NCI-H2107 treated with DMSO at 0.1 percent for 48 hours (cell line): ENCODE measurements around the gene TRRAP.
A peak's percentile ranks its signal among the peaks of the same experiment; 100 is the strongest.

ENCODE experiments used
- DNase-seq: peaks from one replicate; lab custom pipeline; 2025; ENCODE audit not compliant: unreplicated experiment; lab: John Stamatoyannopoulos, UW

The TRRAP gene

DNA sequence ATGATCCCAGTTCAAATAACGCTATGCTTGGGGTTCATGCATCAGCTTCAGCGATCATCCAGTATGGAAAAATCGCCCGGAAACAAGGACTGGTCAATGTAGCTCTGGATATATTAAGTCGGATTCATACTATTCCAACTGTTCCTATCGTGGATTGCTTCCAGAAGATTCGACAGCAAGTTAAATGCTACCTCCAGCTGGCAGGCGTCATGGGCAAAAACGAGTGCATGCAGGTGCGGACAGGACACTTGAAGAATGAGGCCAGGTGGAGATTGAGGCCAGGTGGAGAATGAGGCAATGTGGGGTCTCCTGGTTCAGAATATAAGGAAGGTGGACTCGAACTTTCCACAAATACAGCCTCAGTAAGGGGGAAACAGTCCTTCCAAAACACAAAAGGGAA is 105.8 kb downstream of the TRRAP start:
- no peak for DNase-seq

DNA sequence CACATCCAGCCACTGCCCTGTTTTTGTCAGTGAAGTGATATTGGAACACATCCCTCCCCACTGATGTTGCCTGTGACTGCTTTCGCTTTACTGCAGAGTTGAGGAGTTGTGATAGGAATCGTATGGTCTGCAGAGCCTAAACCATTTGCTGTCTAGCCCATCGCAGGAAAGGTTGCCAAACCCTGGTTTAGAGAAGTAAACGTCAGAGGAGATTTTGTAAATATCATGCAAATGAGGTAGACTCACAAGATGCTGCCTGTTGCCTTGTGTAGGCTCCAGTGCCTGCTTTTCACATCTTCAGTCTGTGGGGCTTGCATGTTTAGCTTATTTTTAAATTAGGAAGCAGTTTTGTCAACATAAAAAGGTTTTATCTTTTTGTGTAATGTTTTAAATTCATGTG is 107.1 kb downstream of the TRRAP start:
- DNase-seq: no peak

DNA sequence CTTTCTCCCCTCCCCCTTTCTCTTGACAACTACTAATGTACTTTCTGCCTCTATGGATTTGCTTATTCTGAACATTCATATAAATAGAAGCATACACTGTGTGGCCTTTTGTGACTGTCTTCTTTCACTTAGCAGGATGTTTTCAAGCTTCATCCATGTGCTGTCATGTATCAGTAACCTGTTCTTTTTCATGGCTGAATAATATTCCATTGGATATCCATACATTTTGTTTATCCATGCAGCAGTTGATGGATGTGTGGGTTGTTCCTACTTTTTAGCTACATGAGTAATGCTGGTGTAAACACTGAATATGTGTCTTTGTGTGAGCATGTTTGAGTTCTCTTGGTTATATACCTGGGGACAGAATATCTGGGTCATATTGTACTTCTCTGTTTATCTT is 107.6 kb downstream of the TRRAP start:
- no peak for DNase-seq

DNA sequence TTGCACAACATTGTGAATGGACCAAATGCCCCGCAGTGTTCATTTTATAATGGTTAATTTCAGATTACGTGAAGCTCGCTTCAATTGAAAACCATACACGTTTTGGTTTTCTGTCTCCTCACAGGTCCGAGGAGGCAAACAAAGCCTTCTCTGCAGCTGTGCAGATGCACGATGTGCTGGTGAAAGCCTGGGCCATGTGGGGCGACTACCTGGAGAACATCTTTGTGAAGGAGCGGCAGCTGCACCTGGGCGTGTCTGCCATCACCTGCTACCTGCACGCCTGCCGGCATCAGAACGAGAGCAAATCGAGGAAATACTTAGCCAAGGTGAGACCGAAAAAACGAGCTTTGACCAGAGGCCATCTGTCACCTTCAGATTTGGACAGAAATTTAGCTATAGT is 110.3 kb downstream of the TRRAP start:
- no peak for DNase-seq

DNA sequence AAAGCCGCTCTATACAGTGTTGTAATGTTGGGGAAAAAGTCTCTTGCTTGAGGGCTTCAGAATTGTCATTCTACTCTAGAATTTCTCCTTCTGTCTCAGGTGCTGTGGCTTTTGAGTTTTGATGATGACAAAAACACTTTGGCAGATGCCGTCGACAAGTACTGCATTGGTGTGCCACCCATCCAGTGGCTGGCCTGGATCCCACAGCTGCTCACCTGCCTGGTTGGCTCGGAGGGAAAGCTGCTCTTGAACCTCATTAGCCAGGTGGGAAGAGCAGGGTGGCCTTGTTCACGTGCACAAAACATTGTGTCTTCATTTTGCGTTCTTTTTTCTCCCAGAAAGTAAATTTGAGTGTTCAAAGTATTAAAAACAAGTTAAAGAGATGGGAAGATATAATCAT is 112.0 kb downstream of the TRRAP start:
- peak; percentile 71 for DNase-seq

DNA sequence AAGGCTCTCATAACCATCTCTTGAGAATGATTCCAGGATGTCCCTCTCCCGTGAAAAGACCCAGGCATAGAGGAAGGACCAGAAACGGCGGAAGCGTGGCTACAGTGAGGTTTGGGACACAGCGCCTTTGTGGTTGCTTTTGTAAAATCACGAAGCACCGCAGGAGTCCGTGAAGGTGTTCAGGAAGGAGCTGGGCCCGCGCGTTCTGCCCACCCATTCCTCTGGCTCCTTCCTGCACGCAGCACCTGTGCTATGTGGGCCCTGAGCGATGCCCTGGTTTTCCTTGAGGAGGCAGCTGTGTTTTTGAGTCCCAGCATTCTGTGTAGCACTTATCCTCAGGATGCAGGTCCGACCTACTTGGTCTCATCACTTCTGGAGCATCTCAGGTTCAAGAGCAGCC is 112.8 kb downstream of the TRRAP start:
- DNase-seq: no peak

DNA sequence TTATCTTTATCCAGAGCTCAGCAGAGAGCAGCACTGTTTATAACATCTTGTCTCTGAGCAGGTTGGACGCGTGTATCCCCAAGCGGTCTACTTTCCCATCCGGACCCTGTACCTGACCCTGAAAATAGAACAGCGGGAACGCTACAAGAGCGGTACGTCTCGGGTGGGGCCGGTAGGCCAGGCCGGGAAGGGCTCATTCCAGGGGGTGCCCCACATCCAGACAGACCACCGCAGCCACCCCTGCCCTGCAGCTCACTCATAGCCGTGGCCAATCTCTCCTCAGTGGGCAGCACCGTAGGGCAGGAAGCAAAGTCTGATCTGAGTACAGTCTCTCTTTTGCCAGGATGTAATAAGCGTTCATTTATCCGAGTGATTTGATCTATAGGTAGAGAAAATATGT is 113.7 kb downstream of the TRRAP start:
- no peak for DNase-seq

DNA sequence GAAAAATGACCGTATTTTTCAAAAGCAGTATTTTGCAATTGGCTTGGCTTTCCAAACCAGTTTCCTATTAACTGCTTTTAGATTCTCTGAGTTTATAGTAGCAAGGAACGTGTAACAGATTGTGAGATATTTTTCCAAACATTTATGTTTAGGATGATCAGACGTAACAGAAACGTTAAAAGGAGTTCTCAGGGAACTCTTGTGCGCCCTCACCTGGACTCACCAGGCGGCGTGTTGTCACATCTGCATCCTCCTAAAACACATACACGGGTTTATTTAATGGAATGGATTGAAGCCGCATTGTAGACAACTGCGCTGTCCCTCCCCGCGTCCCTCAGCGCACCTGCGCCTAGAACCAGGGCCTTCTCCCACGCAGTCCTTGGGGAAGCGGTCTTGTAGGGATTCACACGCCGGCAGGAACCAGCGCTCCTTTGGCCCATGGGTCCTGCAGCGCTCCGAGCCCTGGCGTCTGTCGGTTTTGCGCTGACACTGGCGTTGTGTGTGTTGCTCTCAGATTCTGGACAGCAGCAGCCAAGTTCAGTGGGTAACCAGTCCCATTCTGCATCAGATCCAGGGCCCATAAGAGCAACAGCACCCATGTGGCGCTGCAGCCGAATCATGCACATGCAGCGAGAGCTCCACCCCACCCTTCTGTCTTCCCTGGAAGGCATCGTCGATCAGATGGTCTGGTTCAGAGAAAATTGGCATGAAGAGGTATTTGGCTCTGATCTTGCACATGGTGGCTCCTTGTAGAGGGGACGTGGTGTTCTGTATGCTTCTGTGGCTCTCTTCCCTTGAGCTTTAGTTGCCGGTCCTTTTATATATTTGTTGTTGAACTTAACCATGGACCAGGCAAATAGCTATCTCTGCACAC is 114.9 kb downstream of the TRRAP start:
- no peak for DNase-seq

DNA sequence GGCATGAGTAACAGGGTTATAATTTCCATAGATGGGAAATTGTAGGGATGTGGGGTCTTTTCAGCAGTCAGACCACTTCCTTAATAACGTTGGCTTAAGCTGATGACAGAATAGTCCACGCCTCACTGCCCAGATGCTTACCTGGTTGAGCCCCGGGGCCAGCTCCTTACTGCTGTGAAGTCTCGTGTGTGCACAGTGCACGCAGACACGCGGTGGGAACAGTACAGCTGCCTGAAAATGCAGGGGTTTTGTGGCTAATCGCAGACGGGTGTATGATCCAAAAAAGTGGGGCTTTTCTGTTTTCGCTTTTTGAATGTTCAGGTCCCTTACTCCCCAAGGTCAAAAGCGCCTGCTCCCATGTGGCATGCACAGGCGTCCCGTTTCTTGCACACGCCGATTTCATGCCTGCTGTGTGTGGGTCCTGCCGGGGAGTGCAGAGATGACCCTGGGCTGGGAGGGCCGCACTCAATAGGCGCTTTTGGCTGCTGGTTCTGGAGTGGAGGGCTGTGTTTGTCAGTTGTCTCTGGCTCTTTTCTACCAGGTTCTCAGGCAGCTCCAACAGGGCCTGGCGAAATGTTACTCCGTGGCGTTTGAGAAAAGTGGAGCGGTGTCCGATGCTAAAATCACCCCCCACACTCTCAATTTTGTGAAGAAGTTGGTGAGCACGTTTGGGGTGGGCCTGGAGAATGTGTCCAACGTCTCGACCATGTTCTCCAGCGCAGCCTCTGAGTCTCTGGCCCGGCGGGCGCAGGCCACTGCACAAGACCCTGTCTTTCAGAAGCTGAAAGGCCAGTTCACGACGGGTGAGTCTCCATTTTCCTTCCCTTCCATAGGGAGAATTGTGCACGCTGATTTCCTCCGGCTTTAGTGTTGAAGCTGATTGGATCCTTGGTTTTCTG is 116.0 kb downstream of the TRRAP start:
- no peak for DNase-seq

DNA sequence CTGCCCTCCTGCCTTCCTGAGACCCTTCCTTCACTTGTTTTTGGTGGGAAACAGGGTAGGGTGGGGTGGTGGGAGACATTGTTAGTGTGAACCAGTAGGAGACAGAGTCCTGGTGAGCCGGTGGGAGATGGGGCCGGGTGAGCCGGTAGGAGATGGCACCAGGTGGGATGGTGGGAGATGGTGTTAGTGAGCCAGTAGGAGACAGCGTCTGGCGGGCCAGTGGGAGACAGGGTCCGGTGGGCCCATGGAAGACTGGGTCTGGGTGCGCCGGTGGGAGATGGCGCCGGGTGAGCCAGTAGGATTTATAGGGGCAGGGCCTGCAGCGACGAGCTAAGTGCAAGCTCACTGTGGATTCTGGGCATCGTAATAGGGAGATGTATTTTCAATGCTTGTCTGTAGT is 116.8 kb downstream of the TRRAP start:
- no peak for DNase-seq

DNA sequence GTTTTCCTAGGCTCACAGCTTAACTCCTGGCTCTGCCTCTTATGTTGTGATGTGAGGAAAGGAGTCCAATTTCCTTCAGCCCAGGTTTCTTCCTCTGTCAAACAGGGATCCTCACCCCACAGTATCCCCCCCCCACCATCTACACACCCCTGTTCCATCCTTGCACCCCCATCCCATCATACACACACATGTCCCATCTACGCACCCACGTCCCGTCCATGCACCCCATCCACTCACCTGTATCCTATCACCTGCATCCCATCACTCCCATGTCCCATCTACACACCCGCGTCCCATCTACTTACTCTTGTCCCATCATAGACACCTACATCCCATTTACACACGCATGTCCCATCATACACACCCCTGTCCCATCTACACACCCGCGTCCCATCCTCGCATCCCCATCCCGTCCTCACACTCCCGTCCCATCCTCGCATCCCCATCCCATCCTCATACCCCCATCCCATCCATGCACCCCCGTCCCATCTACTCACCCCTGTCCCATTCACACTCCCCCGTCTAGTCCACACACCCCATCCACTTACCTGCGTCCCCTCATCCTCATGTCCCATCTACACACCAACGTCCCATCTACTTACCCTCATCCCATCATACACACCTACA is 117.3 kb downstream of the TRRAP start:
- DNase-seq: no peak

DNA sequence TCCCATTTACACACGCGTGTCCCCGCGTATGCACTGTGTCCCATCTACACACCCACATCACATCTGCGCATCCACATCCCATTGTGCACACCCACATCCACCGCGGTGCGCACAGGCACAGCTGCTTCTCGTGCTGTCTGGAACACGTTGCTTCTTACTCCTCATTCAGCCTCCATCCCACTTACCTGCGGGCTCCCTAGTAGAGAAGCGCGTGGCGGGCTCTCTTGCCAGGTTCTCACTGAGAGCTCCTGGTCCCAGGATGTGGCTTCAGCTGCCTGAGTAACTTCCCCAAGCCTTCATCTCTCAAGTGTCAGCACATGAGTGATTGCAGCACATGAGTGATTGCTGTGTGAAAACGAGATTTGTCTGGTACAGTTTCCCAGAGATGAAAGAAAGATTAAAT is 117.8 kb downstream of the TRRAP start:
- no peak for DNase-seq

DNA sequence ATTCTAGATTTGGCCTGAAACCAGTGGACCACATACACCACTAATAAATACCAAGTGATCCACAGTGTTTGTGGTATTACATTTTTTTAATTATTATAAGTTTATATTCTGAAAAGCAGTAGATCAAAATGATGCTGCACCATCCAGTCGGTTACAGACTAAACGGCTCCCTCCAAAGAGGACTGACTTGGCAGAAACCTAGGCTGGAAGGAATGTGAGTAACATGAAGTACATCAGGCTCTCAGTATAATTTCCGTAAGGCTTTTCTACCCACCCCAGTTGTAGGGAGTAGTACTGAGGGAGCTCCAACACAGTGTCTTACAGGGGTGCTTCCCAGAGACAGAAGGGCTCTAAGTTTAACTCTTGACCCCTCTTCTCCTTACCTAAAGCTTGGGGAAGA is 119.5 kb downstream of the TRRAP start:
- DNase-seq: no peak

DNA sequence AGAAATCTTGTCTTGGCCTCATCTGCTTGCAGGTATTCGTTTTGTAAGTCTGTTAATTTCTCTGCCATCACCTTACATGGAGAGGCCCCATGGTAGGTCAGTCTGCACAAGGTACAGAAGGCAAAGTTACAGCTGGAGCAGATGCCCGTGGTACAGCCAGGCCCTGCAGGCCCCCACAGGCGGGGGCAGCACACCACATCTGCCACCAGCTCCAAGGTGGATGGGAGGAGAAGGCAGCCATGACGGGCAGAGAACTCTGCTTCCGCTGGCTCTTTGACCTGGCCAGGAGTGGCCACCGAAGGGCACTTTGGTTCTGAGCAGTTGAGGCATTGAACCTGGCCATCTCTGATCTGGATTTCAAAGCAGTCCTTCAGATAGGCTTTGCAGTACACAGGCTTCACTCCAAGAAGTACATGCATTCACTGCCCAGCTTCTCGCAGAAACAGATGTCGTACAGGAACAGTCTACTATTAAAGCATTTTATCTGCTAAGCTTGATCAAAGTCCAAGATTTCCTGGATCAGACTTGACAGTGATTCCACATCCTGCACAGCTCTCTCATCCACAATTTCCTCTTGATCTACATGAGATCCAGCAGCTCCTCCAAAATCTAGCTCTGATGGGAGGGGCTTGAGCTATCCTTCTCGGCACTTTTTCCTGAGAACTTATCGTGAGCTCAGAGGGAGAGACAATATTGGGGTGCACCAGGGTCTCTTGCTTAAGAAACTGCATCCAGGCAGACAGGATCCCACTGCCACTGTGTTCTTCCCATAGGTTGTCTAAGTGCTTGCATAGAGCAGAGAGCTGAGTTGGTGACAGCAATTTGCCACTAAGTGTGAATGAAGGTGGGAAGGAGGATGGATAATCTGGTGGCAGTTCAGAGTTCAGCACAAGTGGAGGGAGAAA is 120.7 kb downstream of the TRRAP start:
- no peak for DNase-seq

DNA sequence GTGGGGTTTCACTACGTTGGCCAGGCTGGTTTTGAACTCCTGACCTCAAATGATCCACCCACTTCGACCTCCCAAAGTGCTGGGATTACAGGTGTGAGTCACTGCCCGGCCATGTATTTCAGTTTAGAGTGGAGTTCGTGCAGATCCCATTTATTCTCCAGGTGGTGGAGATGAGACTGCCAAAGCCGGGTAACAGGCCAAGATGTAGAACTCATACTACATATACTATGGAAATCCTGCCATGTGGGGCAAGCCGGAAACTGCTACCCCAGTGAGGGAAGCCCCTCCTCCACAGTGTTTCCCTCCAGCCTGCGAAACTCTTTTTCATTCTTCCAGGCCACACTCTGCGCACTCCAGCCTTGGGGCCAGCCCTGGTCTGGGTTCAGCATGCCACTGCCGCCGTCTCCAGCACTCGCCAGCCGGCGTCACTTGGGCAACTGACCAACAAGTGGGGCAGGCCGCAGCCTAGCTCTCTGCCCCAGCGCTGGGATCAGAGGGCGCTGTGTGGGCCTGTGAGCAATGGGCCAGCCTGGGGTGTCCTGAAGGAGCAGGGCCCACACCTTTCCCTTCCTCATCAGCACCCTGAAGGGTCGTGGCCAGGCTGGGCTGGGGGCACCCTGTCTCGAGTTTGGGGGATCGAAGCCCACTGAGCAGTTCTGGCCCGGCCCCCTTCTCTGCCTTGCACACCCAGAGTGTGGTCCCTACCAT is 122.0 kb downstream of the TRRAP start:
- no peak for DNase-seq

DNA sequence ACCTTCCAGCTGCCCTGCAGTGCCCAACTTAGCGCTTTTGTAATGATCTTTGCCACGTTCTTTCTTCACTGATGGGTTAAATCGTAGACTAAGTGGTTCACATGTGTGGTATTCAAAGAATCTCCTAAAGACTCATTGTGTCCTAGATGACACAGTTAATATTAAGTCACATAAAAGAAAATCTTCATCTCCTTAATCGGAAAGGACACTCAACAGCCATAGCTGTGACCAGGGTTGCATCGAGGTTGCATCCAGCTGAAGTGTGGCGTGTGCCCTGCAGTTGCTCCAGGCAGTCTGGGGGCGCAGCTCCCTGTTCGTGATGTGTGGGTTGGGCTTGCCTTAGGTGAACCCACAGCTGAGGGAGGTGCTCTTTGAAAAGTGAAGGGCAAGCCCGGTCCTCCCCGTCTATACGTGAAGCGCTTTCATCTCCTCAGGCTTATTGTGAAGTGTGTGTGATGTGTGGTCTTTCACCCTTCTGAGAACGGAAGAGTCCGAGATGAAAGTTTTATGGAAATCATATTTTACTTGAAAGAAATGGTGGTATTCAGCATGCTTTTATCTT is 122.7 kb downstream of the TRRAP start:
- DNase-seq: no peak

DNA sequence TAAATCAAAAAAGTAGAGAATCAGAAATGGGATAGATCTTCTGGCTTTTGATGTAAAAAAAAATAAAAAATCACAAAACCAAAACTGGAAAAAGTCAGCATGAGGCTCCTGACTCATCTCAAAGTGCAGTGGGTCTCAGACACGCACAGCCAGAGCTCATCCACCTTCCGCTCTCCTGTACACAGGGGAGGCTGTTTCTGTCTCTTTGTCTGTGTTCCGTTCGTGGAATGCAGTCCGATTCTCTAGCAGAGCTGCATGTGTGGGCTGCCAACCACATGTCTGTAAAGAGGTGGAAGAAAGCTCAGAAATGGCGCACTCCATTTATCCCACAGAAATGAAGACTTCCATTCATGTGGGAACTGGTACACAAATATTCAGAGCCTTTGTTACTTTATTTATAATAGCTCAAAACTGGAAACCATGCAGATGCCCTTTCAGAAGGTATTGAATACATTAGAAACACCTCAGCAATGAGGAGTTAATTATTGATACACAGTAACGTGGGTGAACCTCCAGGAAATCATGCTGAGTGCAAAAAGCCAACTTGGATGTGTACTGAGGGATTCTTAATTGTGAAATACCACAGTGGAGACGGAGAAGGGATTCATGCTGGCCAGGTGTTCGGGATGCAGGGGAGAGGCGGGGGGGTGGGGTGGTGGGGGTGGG is 123.3 kb downstream of the TRRAP start:
- DNase-seq: no peak

DNA sequence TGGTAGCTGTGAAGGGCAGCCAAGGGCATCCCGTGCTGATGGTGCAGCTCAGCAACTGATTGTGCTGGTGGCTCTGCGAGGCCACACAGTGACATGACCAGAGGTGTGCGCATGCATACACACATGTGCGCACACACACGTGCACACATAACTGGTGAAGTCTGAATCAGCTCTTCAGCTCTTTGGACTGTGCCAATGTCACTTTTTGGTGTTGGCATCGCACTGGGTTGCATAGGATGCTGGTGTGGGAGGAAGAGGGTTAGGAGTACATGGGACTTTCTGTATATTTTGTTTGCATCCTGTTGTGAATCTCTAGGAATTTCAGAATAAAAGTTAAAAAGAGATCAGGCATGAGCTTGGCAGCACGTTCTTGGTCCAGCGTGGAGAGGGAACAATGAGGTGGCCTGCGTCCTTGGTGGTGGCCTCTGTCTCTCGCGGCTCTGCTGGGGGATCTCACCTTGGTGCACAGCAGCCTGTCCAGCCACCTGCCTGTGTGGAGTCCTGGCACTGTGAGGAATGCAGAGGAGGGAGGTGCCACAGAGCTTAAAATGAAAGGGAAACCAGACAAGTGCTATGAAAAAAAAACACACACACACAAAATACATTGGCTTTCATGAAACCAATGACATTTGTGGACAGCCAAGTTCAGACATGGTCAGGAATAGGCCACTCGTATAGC is 124.0 kb downstream of the TRRAP start:
- DNase-seq: no peak

DNA sequence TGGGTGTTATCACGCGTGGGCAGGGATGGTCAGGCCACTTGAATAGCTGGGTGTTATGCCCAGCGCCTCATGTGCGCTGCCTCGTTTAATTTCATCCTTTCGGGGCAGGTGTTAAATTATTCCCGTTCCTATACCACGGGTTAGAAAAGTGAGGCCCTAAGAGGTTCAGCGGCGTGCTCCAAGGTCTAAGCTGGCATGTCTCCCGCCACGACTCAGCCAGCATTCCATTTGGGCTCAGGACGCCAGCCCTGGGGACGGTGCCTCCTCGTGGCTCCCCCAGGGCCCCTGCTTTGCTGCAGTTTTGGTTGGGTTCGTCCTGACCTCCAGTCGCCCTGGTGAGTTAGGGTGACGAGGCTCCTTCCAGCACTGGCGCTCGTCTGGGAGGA is 124.5 kb downstream of the TRRAP start:
- DNase-seq: no peak
